GM21825 (cell line): ENCODE results near the gene ACTN4.
"Not testable (repeated sequence)": the region's sequence is repeated elsewhere in the genome, so short reads cannot be mapped to it uniquely, and the experiment has no call there.

Experiments used
- ATAC-seq: cut with Tn5 transposase; IDR thresholded peaks from one replicate; pipeline ENCODE4 v1.9.1; 2021; ENCODE audit warnings: mild to moderate bottlenecking, moderate library complexity; ENCODE audit not compliant: unreplicated experiment

Gene ACTN4

GRCh38 chr19:38761884-38762389 is 114.5 kb downstream of the ACTN4 start:
- not testable (repeated sequence) for ATAC-seq

GRCh38 chr19:38763795-38764220 is 116.4 kb downstream of the ACTN4 start:
- ATAC-seq = no peak

GRCh38 chr19:38765214-38765613 is 117.8 kb downstream of the ACTN4 start:
- ATAC-seq = no peak

- no peak for ATAC-seq
Observed at GRCh38 chr19:38766276-38767047, 119.0 kb downstream of the ACTN4 start.

GRCh38 chr19:38769635-38770211 is 122.3 kb downstream of the ACTN4 start:
- ATAC-seq = peak; percentile 70

GRCh38 chr19:38770228-38770948 is 122.9 kb downstream of the ACTN4 start:
- not testable (repeated sequence) for ATAC-seq

GRCh38 chr19:38770949-38771275 is 123.5 kb downstream of the ACTN4 start:
- not testable (repeated sequence) for ATAC-seq

GRCh38 chr19:38771569-38771968 is 124.1 kb downstream of the ACTN4 start:
- ATAC-seq = not testable (repeated sequence)

- no peak for ATAC-seq
Observed at GRCh38 chr19:38773469-38774177, 126.2 kb downstream of the ACTN4 start, which contains the start of gene LGALS7. Gene LGALS7, minus strand, starts transcription at chr19:38773517. Its CDS starts 25 bp downstream, at chr19:38773492.

- ATAC-seq = no peak
Observed at GRCh38 chr19:38774181-38774950, 126.9 kb downstream of the ACTN4 start.

- ATAC-seq = no peak
Observed at GRCh38 chr19:38778733-38779132, 131.3 kb downstream of the ACTN4 start.

GRCh38 chr19:38780443-38780842 is 133.0 kb downstream of the ACTN4 start:
- ATAC-seq = no peak

GRCh38 chr19:38781058-38781457 is 133.6 kb downstream of the ACTN4 start:
- ATAC-seq = no peak
